HCT116 (cell line): Measurements from ENCODE around the gene MRPL18. TPM values are rescaled to one million over a fixed set of nuclear protein-coding genes. Genes with fewer than 3 reads are reported as not detected.

ENCODE experiments used
- ATAC-seq: fragments of 200-7000 bp; cut with Tn5 transposase; 2 replicates; pipeline ENCODE4 v1.9.1; 2020; ENCODE audit warnings: mild to moderate bottlenecking, moderate library complexity
- BruUV-seq: library from RNA; stranded (reverse); fragments of 400-500 nt; replicated peaks from 2 replicates; lab custom pipeline; 2021; lab: Mats Ljungman, UMichigan
- CTCF ChIA-PET: fragments of 300-600 bp; sonication (Branson Sonifier 250); formaldehyde crosslinking; loops from one replicate; lab custom pipeline; 2021; ENCODE audit warnings: antibody characterized with exemption; lab: Charles Lee
- POLR2A ChIA-PET: fragments of 300-600, 350-600 bp; sonication (Branson Sonifier 250); formaldehyde crosslinking; loops from one replicate; lab custom pipeline; 2021; ENCODE audit warnings: antibody characterized with exemption; lab: Charles Lee
- RAD21 ChIA-PET, 2 experiments: fragments of 300-600 bp; sonication (Branson Sonifier 250); formaldehyde crosslinking; loops; one replicate each; lab custom pipeline; 2023; ENCODE audit warnings: low total read pairs in 2 of 2; ENCODE audit not compliant: uncharacterized antibody in 2 of 2, unreplicated experiment in 2 of 2, low non-redundant PET in 1 of 2; lab: Charles Lee
- DNase-seq: peaks from one replicate; pipeline ENCODE4 v3.0.0-alpha.2; 2010; ENCODE audit warnings: low read depth, low spot score
- H2AFZ ChIP-seq: fragments of 200-600 bp; shearing (Covaris generic), sonication (generic); 2 replicates; pipeline ENCODE4 v1.6.1; 2017; ENCODE audit warnings: low read depth, mixed run types, mixed read lengths, antibody characterized with exemption, low read length; ENCODE audit not compliant: poor library complexity, severe bottlenecking
- H3K27ac ChIP-seq: 2 replicates; pipeline ENCODE4 v1.5.1; 2012; ENCODE audit warnings: low read depth, low read length
- H3K27me3 ChIP-seq: fragments of 200-600 bp; sonication (generic); 2 replicates; pipeline ENCODE4 v1.6.1; 2016; ENCODE audit warnings: mixed run types, low read length, mixed read lengths; ENCODE audit not compliant: insufficient read depth
- H3K36me3 ChIP-seq, 2 experiments: fragments of 200-500 bp in 1 of 2; fragments of 200-600 bp in 1 of 2; sonication (Bioruptor generic) in 1 of 2; sonication (generic) in 1 of 2; 2 replicates each; pipeline versions ENCODE4 v1.5.1 to v1.6.1; 2014 to 2016; ENCODE audit warnings: low read length in 2 of 2, inconsistent platforms in 1 of 2, mixed read lengths in 1 of 2, mixed run types in 1 of 2; ENCODE audit not compliant: insufficient read depth in 2 of 2, control insufficient read depth in 1 of 2
- H3K4me1 ChIP-seq, 2 experiments: fragments of 200-600 bp in 1 of 2; sonication (generic) in 1 of 2; 2 replicates each; pipeline versions ENCODE4 v1.5.1 to v1.6.1; 2012 to 2017; ENCODE audit warnings: low read length in 2 of 2, inconsistent platforms in 1 of 2, mild to moderate bottlenecking in 1 of 2, mixed read lengths in 1 of 2, mixed run types in 1 of 2, moderate library complexity in 1 of 2; ENCODE audit not compliant: insufficient read depth in 2 of 2, control insufficient read depth in 1 of 2
- H3K4me2 ChIP-seq: fragments of 200-600 bp; sonication (generic); 2 replicates; pipeline ENCODE4 v1.6.1; 2017; ENCODE audit warnings: mixed run types, low read length, mixed read lengths
- H3K4me3 ChIP-seq, 2 experiments: fragments of 200-600 bp in 1 of 2; sonication (generic) in 1 of 2; replicated peaks in 1 of 2; 2 replicates each; pipeline ENCODE4 v1.5.1; 2011 to 2016; ENCODE audit warnings: low read length in 2 of 2, control low read depth in 1 of 2, low read depth in 1 of 2, mild to moderate bottlenecking in 1 of 2, mixed read lengths in 1 of 2, mixed run types in 1 of 2
- H3K79me2 ChIP-seq: fragments of 200-600 bp; sonication (generic); 2 replicates; pipeline ENCODE4 v1.6.1; 2017; ENCODE audit warnings: mild to moderate bottlenecking, mixed run types, low read length, moderate library complexity, mixed read lengths; ENCODE audit not compliant: insufficient read depth
- H3K9ac ChIP-seq: fragments of 200-600 bp; sonication (generic); 2 replicates; pipeline ENCODE4 v1.6.1; 2016; ENCODE audit warnings: low read length, mixed read lengths
- H3K9me2 ChIP-seq: fragments of 200-600 bp; sonication (generic), shearing (Covaris generic); 2 replicates; pipeline ENCODE4 v1.6.1; 2017; ENCODE audit warnings: mixed run types, mild to moderate bottlenecking, moderate library complexity; ENCODE audit not compliant: insufficient read depth
- H3K9me3 ChIP-seq, 2 experiments: fragments of 200-500 bp in 1 of 2; fragments of 200-600 bp in 1 of 2; sonication (Bioruptor generic) in 1 of 2; sonication (generic) in 1 of 2; 2 replicates each; pipeline ENCODE4 v1.6.1; 2014 to 2017; ENCODE audit warnings: low read length in 2 of 2, mixed read lengths in 2 of 2, inconsistent platforms in 1 of 2, low read depth in 1 of 2, mild to moderate bottlenecking in 1 of 2, mixed run types in 1 of 2, moderate library complexity in 1 of 2; ENCODE audit not compliant: control insufficient read depth in 1 of 2, insufficient read depth in 1 of 2
- H4K20me1 ChIP-seq: fragments of 200-600 bp; sonication (generic), shearing (Covaris generic); 2 replicates; pipeline ENCODE4 v1.6.1; 2017; ENCODE audit warnings: mixed run types, mild to moderate bottlenecking, moderate library complexity; ENCODE audit not compliant: insufficient read depth
- ATF3 ChIP-seq: IDR thresholded peaks from 2 replicates; pipeline ENCODE4 v1.6.1; 2012
- CBX3 ChIP-seq: IDR thresholded peaks from 2 replicates; pipeline ENCODE4 v1.6.1; 2012; ENCODE audit warnings: low read depth
- CEBPB ChIP-seq: IDR thresholded peaks from 2 replicates; pipeline ENCODE4 v1.6.1; 2012; ENCODE audit warnings: low read depth
- CTCF ChIP-seq, 3 experiments: fragments of 200-600 bp in 1 of 3; sonication (generic) in 1 of 3; IDR thresholded peaks in 2 of 3; conservative IDR thresholded peaks in 1 of 3; 2 replicates each; pipeline ENCODE4 v1.5.1; 2012 to 2017; ENCODE audit warnings: low read depth in 2 of 3, low read length in 2 of 3, antibody characterized with exemption in 1 of 3, borderline replicate concordance in 1 of 3, control low read depth in 1 of 3, mild to moderate bottlenecking in 1 of 3, mixed read lengths in 1 of 3, mixed run types in 1 of 3, moderate library complexity in 1 of 3; ENCODE audit not compliant: insufficient read depth in 1 of 3
- EGR1 ChIP-seq: IDR thresholded peaks from 2 replicates; pipeline ENCODE4 v1.6.1; 2012; ENCODE audit warnings: low read depth
- ELF1 ChIP-seq: IDR thresholded peaks from 2 replicates; pipeline ENCODE4 v1.6.1; 2012; ENCODE audit warnings: low read depth, borderline replicate concordance
- EZH2 ChIP-seq: fragments of 200-600 bp; sonication (generic); IDR thresholded peaks from 2 replicates; pipeline ENCODE4 v1.6.1; 2017; ENCODE audit warnings: antibody characterized with exemption, mixed run types
- EZH2phosphoT487 ChIP-seq: fragments of 200-600 bp; IDR thresholded peaks from 2 replicates; pipeline ENCODE4 v1.6.1; 2018; ENCODE audit warnings: antibody characterized with exemption, borderline replicate concordance
- JUND ChIP-seq: IDR thresholded peaks from 2 replicates; pipeline ENCODE4 v1.6.1; 2012
- MAX ChIP-seq: IDR thresholded peaks from 2 replicates; pipeline ENCODE4 v1.6.1; 2012
- POLR2A ChIP-seq: IDR thresholded peaks from 2 replicates; pipeline ENCODE4 v1.7.0; 2011; ENCODE audit warnings: borderline replicate concordance; ENCODE audit not compliant: insufficient read depth, insufficient read length; ENCODE audit errors: extremely low read depth
- POLR2AphosphoS5 ChIP-seq: IDR thresholded peaks from 2 replicates; pipeline ENCODE4 v1.6.1; 2011; ENCODE audit warnings: mild to moderate bottlenecking, low read depth, low read length, moderate library complexity
- RAD21 ChIP-seq: IDR thresholded peaks from 2 replicates; pipeline ENCODE4 v1.6.1; 2012; ENCODE audit warnings: low read depth, mild to moderate bottlenecking
- SIN3A ChIP-seq: IDR thresholded peaks from 2 replicates; pipeline ENCODE4 v1.6.1; 2012; ENCODE audit warnings: low read depth
- SP1 ChIP-seq: IDR thresholded peaks from 2 replicates; pipeline ENCODE4 v1.6.1; 2012; ENCODE audit warnings: low read depth
- SRF ChIP-seq: IDR thresholded peaks from 2 replicates; pipeline ENCODE4 v1.6.1; 2012; ENCODE audit warnings: low read depth
- TCF7L2 ChIP-seq: IDR thresholded peaks from 2 replicates; pipeline ENCODE4 v1.7.0; 2011; ENCODE audit warnings: borderline replicate concordance, inconsistent platforms; ENCODE audit not compliant: insufficient read depth, insufficient read length; ENCODE audit errors: extremely low read depth
- ZBTB33 ChIP-seq: IDR thresholded peaks from 2 replicates; pipeline ENCODE4 v1.6.1; 2011; ENCODE audit warnings: mild to moderate bottlenecking, low read length, moderate library complexity; ENCODE audit not compliant: insufficient replicate concordance; ENCODE audit errors: extremely low read depth
- ZFX ChIP-seq: fragments of 450-650 bp; IDR thresholded peaks from 2 replicates; pipeline ENCODE4 v1.6.1; 2017
- ZNF274 ChIP-seq: fragments of 200-500 bp; sonication (Bioruptor generic); IDR thresholded peaks from 2 replicates; pipeline ENCODE4 v1.6.1; 2014; ENCODE audit warnings: mild to moderate bottlenecking, low read depth, low read length, inconsistent platforms
- intact Hi-C: fragments of 100-400 bp; cut with micrococcal nuclease; formaldehyde crosslinking; loops from 2 replicates; pipeline ENCODE4 v1.10.0; 2022
- total RNA-seq: library from RNA; stranded (reverse); gene quantifications from one replicate; pipeline ENCODE4 v1.2.1, GENCODE V29; 2021; ENCODE audit not compliant: unreplicated experiment

MRPL18 gene
- total RNA-seq, 1 experiment from 2014 or later = 106 TPM

- TF ChIP-seq ATF3 (no peak), CBX3 (no peak)
Measured at GRCh38 chr6:159761129-159761872, 29.0 kb upstream of the MRPL18 start (continued).

- H4K20me1 ChIP-seq = no peaks in the 10 kb centered on the region
- H3K9me3 ChIP-seq = no peaks in the 10 kb centered on the region
- H3K9ac ChIP-seq = peak within 1 kb of the TSS; percentile 79
- ATAC-seq = peak; percentile 96
- peak within 1 kb of the TSS; percentile 96 for H3K27ac ChIP-seq
- TF ChIP-seq RAD21 (no peak), SIN3A (no peak), ELF1 (no peak), ZFX (peak; percentile 18; the same call in 1 of the 2 replicates), EGR1 (no peak), POLR2A (peak; percentile 40), JUND (no peak), POLR2AphosphoS5 (peak; percentile 76), CEBPB (no peak), CTCF (IDR thresholded peaks at IDR 0.05 in 2 of 3, conservative IDR thresholded peaks at IDR 0.05 in 1 of 3; ENCODE audit: borderline replicate concordance in 1 of 3, insufficient read depth in 1 of 3, low read depth in 2 of 3, low read length in 2 of 3) (no peak), SP1 (peak; percentile 95), CBX3 (no peak), ZBTB33 (no peak), EZH2phosphoT487 (no peak), MAX (peak; percentile 50), ZNF274 (no peak), EZH2 (no peak), TCF7L2 (peak; percentile 15), SRF (no peak)
- TF ChIP-seq, all 23 proteins: peak for 6
- H3K4me1 ChIP-seq = peaks cover 4 to 47% of the 10 kb centered on the region in 2 experiments; a peak in 3 of 4 replicates
- H3K36me3 ChIP-seq = peaks cover 2 to 9% of the 10 kb centered on the region in 2 experiments; a peak in 2 of 4 replicates
- ChIA-PET POLR2A (interaction anchor here (0.6 to 2.1 kb wide), 4 partner anchors 8 to 35 kb away, joined by 3 to 11 read pairs (median 5); partner anchors contain the start of genes MRPL18, TCP1 and WTAP), CTCF (no interaction called here), RAD21 (no interaction called here)
- H3K27me3 ChIP-seq = no peaks in the 10 kb centered on the region
- H3K4me3 ChIP-seq = peak within 1 kb of the TSS; percentile 69 to 71
- peaks cover 12% of the 10 kb centered on the region; the same call in 1 of the 2 replicates for H3K79me2 ChIP-seq
- peak within 1 kb of the TSS; percentile 96 for H3K4me2 ChIP-seq
- intact Hi-C loops = loop anchor here (2.0 kb wide), 1 partner anchor 27 kb away; the partner anchor contains the start of gene TCP1
- DNase-seq = peak; percentile 83
- H3K9me2 ChIP-seq = no peaks in the 10 kb centered on the region
- no peak within 1 kb of the TSS for H2AFZ ChIP-seq
- no TSS peak for BruUV-seq
Measured at GRCh38 chr6:159761873-159762680, 28.2 kb upstream of the MRPL18 start, which contains the start of gene ACAT2. ACAT2 (plus strand) TSS chr6:159762045; CDS start chr6:159762088, 43 bp downstream.
